GM19035 (cell line): ENCODE results near the gene SLC48A1.

ENCODE experiments used
- ATAC-seq: cut with Tn5 transposase; IDR thresholded peaks from one replicate; pipeline ENCODE4 v1.9.1; 2021; ENCODE audit not compliant: unreplicated experiment

SLC48A1 gene

GRCh38 chr12:47757840-47758583, 15.0 kb upstream of the SLC48A1 start:
- no peak for ATAC-seq

DNA sequence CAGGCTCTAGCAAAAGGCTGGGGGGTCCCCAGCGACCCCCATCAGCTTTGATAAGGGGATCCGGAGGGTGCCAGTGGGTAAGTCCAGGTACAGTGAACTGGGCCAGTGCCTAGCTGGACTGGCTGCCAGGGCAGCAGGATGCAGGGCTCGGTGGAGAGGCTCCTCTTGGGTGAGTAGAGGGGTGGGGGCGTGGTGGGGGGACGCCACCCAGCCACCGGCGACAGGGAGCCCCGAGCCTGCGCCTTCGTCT, 14.5 kb upstream of the SLC48A1 start:
- no peak for ATAC-seq

GRCh38 chr12:47758834-47759690, 14.0 kb upstream of the SLC48A1 start, which contains the start of gene RAPGEF3:
Gene RAPGEF3 (minus strand): TSS chr12:47758880. CDS start chr12:47758556, 324 bp downstream.
- ATAC-seq, result peak; percentile 54

GRCh38 chr12:47762850-47763465, 10.1 kb upstream of the SLC48A1 start:
- ATAC-seq, result no peak

DNA sequence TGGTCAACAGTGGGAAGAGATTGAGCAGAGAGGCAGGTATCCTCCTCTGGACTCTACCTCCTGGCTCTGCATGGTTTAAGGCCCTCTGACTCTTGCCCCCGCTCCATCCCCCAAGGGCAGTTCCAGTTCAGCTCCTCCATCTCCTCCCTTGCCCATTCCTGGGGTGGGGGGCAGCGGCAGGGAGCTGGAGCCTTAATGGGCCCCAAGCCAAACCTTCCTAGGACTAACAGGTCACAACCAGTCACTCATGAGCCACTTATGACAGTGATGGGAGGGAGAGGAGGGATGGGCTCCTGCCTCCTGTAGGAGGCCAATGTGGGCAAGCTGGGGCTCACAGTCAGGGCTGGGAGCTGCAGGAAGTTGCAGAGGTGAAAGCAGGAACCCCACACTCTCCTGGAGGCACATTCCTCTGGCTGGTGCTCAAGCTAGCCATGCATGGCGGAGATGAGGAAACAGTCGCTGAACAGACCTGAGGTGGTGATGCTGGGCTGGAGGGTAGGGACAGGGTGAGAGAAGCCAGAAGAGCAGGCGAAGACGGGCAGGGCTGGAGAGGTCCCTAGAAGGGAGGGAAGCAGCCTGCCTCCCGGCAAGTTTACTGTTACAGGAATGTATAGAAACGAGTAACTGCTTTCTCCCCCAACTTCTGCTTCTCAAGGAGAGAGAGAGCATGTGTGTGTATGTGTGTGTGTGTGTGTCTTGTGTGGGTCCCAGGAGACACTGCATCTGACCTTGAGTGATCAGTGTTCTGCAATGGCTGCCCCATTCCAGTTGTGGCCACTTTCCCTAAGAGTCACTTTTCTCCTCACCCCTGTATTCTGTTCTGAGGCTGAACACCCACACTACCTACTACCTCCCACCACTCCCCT, 9.3 kb upstream of the SLC48A1 start:
- no peak for ATAC-seq

DNA sequence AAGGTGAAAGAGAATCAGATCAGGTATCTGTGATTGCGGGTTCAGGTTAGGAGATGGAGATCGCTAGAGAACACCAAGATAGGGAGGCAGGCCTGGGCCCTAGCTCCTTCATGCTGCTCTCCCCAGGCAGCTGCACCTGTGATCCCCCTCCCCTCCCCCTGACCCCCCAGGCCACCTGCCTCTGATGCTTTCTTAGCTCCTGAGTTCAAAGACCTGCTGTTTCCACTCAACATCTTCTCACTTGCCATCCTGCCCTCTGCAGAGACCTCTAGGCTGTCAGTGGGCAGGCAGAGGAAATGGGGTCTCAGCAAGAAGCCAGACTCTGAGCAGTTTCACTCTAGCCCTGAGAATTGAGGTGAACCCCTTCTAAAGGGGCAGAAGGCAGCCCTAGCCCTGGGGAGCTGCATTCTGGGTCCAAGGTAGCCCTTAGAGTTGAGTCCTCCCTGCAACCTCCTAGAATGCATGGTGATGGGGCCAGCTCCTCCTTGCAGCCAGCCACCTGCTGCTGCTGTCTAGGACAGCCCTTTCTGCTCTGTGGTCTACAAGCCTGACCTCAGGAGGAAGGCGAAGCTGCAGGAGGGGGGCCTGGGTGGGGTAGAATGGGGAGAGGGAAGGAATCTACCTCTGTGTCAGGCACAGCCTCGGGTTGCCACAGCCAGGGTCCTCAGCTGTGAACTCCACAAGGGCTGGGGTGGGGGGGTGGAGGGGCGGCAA, 6.4 kb upstream of the SLC48A1 start:
- no peak for ATAC-seq

GRCh38 chr12:47767216-47767724, 5.8 kb upstream of the SLC48A1 start:
- ATAC-seq, result peak; percentile 63

DNA sequence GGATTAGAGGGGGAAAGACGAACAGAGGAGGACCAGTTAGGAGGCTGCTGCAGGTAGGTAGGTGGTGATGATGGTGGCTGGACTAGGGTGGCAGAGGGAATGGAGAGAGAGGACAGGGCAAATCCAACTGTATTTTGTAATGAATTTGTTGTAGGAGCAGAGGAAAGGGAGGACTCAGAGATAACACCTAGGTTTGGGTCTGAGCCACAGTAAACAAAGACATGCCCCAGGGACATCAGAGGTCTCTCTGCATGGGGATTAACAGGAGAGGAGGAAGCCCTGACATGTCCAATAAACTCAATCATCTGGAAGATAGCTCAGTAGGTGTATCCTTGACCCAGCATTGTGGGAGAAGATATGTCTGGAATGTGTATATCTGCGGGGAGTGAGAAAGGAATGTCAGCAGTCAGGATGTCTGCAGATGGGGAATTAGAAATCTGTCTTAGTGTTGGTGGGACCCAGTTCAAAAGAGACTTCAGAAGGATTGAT, 4.7 kb upstream of the SLC48A1 start:
- no peak for ATAC-seq

DNA sequence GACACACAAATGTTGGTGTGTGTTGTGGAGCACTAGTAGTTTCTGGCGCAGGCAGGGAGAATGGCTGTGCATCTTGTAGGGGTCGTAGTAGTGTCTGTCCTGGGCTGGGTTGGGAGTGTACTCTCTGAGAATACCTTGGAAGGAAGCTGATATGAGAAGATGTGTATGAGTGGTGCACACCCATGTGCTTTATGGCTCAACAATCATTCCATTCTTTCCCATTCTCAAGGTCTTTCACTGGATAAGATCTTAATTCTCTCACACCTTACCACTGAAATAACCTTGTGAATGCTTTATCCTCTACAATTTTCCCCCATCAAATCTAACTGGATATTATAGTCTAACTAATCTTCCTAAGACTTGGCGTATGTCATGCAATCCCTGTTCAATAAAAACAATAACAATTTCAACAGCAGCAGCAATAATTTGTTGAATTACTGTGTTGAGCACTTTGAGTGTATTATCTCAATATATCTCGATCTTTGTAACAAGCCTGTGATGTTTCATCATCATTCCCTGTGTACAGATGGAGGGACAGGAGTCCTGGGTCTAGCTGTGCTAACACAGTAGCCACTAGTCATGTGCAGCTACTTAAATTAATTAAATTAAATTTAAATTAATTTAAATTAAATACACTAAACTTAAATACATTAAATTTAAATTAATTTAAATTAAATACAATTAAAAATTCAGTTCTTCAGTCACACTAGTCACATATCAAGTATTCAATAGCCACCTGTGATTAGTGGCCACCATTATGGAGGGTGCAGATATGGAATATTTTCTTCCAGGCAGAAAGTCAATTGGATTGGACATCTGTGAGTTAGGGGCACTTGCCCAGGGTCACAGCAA, 3.6 kb upstream of the SLC48A1 start:
- ATAC-seq, result no peak

DNA sequence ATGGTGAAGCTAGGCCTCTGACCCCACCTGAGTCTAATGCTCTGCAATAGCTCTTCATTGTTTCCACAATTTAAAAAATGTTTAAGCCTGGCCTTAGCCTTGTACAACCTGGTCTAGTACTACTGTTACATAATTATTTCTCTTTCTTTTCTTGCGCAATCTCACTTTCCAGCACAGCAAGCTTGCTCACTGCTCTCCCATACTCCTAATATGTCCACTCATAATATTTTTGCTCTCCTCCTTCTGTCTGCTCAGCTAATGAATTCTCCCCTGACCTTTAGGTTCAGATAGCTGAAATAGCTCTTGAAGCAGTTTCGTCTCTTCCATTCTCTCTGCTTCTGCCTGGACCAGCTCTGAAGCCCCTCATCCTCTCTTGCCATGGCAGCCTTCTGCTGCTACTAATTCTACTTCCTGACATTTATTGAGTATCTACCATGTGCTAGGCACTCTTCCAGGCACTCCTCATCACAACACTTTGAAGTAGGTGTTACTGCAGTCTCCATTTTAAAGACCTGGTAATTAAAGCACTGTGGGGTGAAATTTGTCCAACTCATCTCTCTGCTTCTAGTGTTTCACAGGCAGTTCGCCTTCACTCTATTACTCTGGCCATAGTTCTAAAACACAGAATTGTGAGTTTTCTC, 2.8 kb upstream of the SLC48A1 start:
- ATAC-seq, result no peak

- ATAC-seq, result no peak
Observed at GRCh38 chr12:47771304-47771703, 1.7 kb upstream of the SLC48A1 start.

DNA sequence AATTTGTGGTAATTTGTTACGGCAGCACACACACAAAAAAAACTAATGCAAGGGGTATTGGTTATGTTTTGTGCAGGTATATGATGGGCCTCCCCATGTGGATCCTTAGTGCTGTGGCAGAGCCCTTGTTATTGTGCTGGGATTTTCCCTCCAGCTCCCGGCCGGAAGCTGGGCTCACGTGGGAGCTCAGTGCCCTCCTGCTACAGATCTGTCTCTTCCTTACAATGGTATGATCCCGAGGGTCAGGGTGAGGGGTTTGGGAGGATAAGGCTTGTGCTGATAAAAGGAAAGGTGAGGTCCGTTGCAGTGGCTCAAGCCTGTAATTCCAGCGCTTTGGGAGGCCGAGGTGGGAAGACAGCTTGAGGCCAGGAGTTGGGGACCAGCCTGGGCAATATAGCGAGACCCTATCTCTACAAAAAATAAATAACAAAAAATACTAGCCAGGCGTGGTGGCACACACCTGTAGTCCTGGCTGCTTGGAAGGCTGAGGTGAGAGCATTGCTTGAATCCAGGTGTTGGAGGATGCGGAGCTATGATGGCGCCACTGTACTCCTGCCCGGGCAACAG, 861 bp upstream of the SLC48A1 start:
- ATAC-seq, result no peak

DNA sequence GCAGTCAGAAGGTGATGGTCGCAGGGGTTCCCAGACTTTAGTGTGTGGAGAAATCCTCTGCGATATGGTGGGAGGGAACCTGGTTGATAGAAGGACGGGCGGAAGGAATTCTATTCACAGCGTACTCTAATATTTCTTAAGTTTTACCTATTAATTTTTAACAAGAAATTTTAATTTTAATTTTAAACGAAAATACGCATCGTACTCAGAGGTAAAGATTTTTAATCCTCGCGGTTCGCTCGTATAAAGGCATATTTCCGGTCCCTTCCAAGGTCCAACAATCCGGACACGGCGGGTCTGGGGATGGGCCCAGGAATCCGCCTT, 338 bp upstream of the SLC48A1 start:
- no peak for ATAC-seq

DNA sequence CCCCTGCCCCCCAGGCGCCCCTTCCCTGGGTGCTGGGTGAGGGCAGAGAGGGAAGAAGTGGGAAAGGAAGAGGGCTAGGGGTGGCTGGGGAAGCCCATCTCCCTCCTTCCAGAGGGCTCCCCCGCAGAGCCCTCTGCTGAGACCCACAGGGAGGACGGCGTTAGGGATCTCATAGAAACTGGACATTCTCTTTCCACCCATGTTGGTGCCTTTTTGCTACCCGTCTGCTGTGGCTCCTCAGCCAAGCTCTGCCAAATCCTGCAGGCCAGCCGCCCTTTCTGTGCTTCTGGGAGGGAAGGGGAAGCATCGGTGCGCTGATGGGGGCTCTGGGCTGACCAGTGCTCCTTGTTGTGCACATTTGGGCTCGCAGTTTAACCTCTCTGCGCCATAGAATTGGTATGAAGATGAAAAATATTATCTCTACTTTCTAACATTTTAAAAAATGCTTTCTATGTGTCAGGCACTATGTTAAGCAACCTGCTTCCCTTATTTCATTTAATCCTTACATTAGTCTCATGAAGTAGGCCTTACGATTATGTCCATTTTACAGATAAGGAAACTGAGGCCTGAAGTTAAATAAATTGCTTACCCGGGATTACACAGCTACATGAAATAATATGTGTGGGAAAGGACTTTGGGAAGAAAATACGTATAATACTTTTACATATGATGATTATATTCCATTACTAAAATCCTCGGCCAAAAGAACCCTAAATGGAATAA, 981 bp downstream of the SLC48A1 start:
- no peak for ATAC-seq

GRCh38 chr12:47774663-47775062, 1.6 kb downstream of the SLC48A1 start:
- ATAC-seq, result no peak

DNA sequence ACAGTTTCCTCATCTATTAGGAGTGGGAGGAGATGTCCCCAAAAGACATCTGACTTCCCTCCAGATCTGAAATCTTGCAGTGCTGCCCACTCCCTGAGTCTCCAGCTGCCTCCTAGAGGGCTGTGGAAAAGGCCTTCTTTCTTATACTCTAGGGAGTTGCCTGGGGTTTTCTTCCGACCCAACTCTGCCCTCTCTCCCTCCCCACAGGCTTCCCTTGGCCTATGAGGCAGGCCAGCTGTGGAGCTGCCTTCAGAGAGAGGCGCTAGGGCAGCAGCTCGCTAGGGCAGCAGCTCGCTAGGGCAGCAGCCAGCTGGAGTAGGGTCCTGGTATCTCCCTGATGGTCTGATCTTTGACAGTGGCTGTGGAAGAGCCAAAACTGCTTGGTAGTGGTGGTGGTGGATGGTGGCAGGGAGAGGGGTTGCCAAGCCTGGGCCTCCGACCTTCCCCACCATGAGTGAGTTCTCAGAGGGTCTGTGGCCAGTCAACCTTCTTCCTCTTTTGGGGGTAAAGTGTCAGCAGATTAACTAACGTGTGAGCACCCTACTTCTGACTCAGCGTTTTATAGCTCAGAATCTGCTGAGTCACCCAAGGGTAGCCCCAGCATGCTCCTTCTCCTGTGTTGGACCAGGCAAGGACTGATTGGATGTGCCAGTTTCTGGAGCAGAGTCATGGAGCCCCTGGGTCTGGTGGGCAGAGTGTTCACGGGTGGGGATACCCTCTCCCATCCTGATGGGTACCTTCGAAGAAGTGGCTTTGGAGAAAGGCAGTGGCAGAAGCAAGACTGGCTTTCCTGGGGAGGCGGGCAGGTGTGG, 2.3 kb downstream of the SLC48A1 start:
- no peak for ATAC-seq
